22Rv1 (cell line): ENCODE measurements around the gene SPPL2B.

Experiments used
- CTCF ChIP-seq: fragments of 450-650 bp; IDR thresholded peaks from 2 replicates; pipeline ENCODE4 v1.5.1; 2017; ENCODE audit warnings: mild to moderate bottlenecking
- ZFX ChIP-seq: fragments of 450-650 bp; IDR thresholded peaks from 2 replicates; pipeline ENCODE4 v1.6.1; 2017; ENCODE audit warnings: antibody characterized with exemption, borderline replicate concordance

- TF ChIP-seq CTCF = no peak
- TF ChIP-seq ZFX = no peak
Measured at GRCh38 chr19:2317756-2318155, 10.7 kb upstream of the SPPL2B start.
